ENCODE data around the gene DBNL.

DNA sequence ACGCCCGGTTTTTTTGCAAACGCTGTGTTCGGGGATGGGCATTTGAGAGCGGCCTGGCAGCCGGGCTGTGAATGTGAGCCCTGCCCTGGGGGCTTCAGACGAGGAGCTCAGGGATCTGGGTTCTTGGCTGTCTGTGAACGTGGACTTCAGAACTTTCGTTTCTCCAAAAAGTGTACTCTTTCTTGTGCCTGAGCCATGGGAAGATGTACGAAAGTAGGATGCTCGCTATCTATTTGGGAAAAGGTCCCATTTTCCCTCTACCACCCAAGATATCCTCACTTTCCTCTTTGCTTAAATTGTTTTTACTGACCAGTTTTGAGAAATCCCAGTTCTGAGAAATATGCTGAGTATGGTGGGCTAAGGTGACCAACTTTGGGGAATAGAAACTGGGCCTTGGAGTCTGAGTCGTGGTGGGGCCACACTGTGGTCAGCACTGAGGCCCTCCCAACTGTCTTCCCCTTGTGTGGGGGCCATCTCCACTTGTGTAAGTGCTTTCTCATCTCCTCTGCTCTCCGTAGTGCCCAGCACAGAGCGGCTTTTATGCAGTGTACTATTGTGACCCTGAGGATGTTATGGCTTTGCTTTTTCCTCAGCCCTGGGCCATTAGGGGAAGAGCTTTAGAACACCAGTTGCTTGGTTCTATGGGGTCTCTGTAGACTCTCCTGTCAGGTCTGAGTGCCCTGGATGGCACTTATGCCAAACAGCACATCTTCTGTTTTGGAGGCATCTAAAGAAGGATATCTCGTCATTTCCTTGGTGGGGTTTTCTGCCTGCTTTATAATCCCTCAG, 918 bp downstream of the DBNL start:
- TF ChIP-seq, protein P1, sequence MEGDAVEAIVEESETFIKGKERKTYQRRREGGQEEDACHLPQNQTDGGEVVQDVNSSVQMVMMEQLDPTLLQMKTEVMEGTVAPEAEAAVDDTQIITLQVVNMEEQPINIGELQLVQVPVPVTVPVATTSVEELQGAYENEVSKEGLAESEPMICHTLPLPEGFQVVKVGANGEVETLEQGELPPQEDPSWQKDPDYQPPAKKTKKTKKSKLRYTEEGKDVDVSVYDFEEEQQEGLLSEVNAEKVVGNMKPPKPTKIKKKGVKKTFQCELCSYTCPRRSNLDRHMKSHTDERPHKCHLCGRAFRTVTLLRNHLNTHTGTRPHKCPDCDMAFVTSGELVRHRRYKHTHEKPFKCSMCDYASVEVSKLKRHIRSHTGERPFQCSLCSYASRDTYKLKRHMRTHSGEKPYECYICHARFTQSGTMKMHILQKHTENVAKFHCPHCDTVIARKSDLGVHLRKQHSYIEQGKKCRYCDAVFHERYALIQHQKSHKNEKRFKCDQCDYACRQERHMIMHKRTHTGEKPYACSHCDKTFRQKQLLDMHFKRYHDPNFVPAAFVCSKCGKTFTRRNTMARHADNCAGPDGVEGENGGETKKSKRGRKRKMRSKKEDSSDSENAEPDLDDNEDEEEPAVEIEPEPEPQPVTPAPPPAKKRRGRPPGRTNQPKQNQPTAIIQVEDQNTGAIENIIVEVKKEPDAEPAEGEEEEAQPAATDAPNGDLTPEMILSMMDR (IDR thresholded peaks at IDR 0.05), result no peak
- TF ChIP-seq POLR2A (IDR thresholded peaks at IDR 0.05) (no peak), EP300 (IDR thresholded peaks at IDR 0.05) (no peak)

Data from tibial nerve (tissue), 4 donors.